Central memory CD8-positive, alpha-beta T cell (primary cell): Measurements from ENCODE around the gene BRF1.

ENCODE experiments used
- ATAC-seq: fragments of 150-1000 bp; cut with Tn5 transposase; replicated peaks from 2 replicates; pipeline ENCODE4 v1.10.0; 2022; ENCODE audit warnings: mild to moderate bottlenecking, moderate FRiP score, moderate number of reproducible peaks; ENCODE audit not compliant: poor library complexity, severe bottlenecking; ENCODE audit errors: extremely low read depth
- DNase-seq, 2 donors: peaks; one replicate each; pipeline ENCODE4 v3.0.0; 2021; ENCODE audit warnings: low spot score in 2 of 2
- H3K27ac Mint-ChIP-seq: one replicate; pipeline ENCODE4 v1.8.0; 2022; ENCODE audit warnings: low read depth, mild to moderate bottlenecking, moderate library complexity, mixed read lengths
- H3K27me3 Mint-ChIP-seq: one replicate; pipeline ENCODE4 v1.8.0; 2022; ENCODE audit warnings: mixed read lengths
- H3K36me3 Mint-ChIP-seq: one replicate; pipeline ENCODE4 v1.8.0; 2022; ENCODE audit warnings: mild to moderate bottlenecking, moderate library complexity, mixed read lengths; ENCODE audit not compliant: insufficient read depth
- H3K4me1 Mint-ChIP-seq: one replicate; pipeline ENCODE4 v1.8.0; 2022; ENCODE audit warnings: mixed read lengths
- H3K4me3 Mint-ChIP-seq: one replicate; pipeline ENCODE4 v1.8.0; 2022; ENCODE audit warnings: mild to moderate bottlenecking, moderate library complexity, mixed read lengths
- H3K9me3 Mint-ChIP-seq: one replicate; pipeline ENCODE4 v1.8.0; 2022; ENCODE audit warnings: mixed read lengths

The BRF1 gene

GRCh38 chr14:105219043-105219612, 81.7 kb downstream of the BRF1 start:
- Mint-ChIP-seq H3K4me1 (peaks cover 14% of the 10 kb centered on the region), H3K4me3 (no peak overlapping the region), H3K27ac (no peak overlapping the region), H3K36me3 (peaks cover 22% of the 10 kb centered on the region), H3K27me3 (no peaks in the 10 kb centered on the region), H3K9me3 (no peaks in the 10 kb centered on the region)
- ATAC-seq (no peak), DNase-seq (no peak)

GRCh38 chr14:105218611-105219010, 82.2 kb downstream of the BRF1 start:
- Mint-ChIP-seq H3K9me3 (no peaks in the 10 kb centered on the region), H3K27ac (no peak overlapping the region), H3K4me3 (no peak overlapping the region), H3K4me1 (peaks cover 14% of the 10 kb centered on the region), H3K36me3 (peaks cover 22% of the 10 kb centered on the region), H3K27me3 (no peaks in the 10 kb centered on the region)
- ATAC-seq = no peak
- no peak for DNase-seq

GRCh38 chr14:105217774-105218173, 83.0 kb downstream of the BRF1 start:
- DNase-seq (no peak), ATAC-seq (no peak)
- peaks cover 20% of the 10 kb centered on the region for H3K36me3 Mint-ChIP-seq
- no peak overlapping the region for H3K27ac Mint-ChIP-seq
- H3K4me3 Mint-ChIP-seq = no peak overlapping the region
- peaks cover 14% of the 10 kb centered on the region for H3K4me1 Mint-ChIP-seq
- no peaks in the 10 kb centered on the region for H3K9me3 Mint-ChIP-seq
- H3K27me3 Mint-ChIP-seq = no peaks in the 10 kb centered on the region

DNA sequence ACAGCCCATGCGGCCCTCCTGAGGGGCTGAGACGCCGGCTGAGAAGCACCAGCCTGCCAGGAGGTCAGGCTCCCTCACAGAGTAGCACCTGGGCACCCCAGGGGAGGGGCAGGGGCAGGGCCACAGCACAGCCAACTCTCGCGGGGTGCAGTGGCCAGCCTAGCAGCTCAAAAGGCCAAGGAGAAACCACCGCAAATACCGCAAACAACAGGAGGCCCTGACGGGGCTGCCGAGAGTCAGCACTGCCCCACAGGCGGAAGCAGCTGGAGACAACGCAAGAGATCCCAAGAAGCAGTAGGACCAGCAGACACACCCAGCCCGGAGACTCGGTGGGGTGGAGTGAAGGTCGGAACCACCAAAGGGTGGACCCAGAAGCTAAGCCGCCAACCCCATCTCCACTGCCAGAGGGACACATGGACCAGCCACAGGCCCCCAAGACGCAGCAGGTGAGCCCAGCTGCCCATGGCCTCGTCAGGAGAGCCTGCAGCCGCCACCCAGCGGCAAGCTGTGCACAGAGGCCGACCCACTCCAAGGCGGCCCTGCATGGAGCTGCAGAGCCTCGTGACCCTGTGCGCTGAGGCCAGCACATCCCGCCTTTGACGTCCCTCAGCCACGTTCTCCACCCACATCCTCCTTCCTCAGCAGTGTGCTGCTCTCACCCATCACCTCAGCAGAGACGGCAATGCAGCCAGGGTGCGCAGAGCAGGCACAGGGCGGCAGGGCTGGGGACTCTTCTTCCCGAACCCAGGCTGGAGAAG, 84.1 kb downstream of the BRF1 start:
- ATAC-seq = no peak
- Mint-ChIP-seq H3K36me3 (peaks cover 18% of the 10 kb centered on the region), H3K4me1 (peaks cover 14% of the 10 kb centered on the region), H3K4me3 (no peak overlapping the region), H3K9me3 (no peaks in the 10 kb centered on the region), H3K27me3 (no peaks in the 10 kb centered on the region), H3K27ac (no peak overlapping the region)
- no peak for DNase-seq

- H3K4me3 Mint-ChIP-seq = no peak overlapping the region
- no peaks in the 10 kb centered on the region for H3K27me3 Mint-ChIP-seq
- ATAC-seq (no peak), DNase-seq (no peak)
- peaks cover 14% of the 10 kb centered on the region for H3K36me3 Mint-ChIP-seq
- H3K27ac Mint-ChIP-seq = no peak overlapping the region
- peaks cover 14% of the 10 kb centered on the region for H3K4me1 Mint-ChIP-seq
- no peaks in the 10 kb centered on the region for H3K9me3 Mint-ChIP-seq
Measured at GRCh38 chr14:105215602-105216001, 85.2 kb downstream of the BRF1 start.

- DNase-seq = no peak
- Mint-ChIP-seq H3K27me3 (no peaks in the 10 kb centered on the region), H3K27ac (no peak overlapping the region), H3K36me3 (peaks cover 12% of the 10 kb centered on the region), H3K9me3 (no peaks in the 10 kb centered on the region), H3K4me1 (peaks cover 14% of the 10 kb centered on the region), H3K4me3 (no peak overlapping the region)
- ATAC-seq = no peak
Measured at GRCh38 chr14:105214324-105214915, 86.4 kb downstream of the BRF1 start.

DNA sequence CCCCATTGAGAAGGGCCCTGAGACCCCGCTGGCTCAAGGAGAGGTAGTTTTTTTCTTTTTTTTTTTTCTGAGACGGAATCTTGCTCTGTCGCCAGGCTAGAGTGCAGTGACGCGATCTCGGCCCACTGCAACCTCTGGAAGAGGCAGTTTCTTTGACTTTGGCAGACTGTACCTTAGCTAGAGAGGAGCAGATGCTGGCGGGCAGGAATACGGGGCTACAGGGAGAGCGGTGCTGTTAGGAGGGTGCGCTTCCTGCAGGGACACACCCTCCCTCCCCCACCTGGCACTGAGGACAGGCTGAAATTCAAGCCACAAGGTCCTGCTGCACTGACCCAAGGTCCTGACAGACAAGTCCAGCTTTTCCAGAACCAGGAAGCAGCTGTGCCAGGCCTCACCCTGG, 87.4 kb downstream of the BRF1 start:
- Mint-ChIP-seq H3K9me3 (no peaks in the 10 kb centered on the region), H3K4me1 (peaks cover 14% of the 10 kb centered on the region), H3K27ac (no peak overlapping the region), H3K36me3 (peaks cover 17% of the 10 kb centered on the region), H3K27me3 (no peaks in the 10 kb centered on the region), H3K4me3 (no peak overlapping the region)
- ATAC-seq (no peak), DNase-seq (no peak)

DNA sequence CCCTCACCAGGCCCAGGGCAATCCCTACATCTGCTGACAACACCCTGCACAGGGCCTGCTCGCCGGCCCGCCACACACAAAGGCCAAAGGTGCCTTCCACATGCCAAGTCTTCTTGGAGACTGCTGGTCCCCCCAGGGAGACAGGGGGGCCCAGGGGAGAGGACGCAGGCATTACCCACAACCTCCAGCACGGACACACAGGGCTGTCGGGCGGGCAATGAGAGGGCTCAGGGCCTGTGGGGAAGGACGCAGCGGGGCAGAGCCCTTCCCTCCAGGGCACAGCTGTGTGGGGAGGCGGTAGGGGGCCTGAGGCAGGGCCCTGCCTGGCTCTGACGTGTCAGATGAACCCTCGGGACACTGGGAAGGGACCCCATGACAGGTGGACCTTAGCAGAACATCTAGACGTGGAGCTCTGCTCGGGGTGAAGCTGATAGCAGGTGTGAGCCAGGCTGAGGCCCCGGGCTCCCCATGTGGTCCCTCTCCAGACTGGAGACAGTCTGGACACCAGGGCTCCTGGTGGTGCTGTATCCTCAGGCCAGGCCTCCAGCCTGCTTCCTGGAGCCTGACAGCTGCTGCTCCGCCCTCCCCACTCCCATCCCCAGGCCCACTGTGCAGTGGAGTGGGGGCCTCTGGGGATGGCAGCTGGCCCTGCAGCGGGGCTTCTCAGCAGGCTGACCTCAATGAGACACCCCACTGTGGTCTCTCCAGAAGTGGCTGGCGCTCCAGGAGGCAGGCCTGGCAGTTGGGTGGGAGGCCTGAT, 88.1 kb downstream of the BRF1 start:
- H3K4me1 Mint-ChIP-seq = peaks cover 14% of the 10 kb centered on the region
- no peaks in the 10 kb centered on the region for H3K27me3 Mint-ChIP-seq
- no peaks in the 10 kb centered on the region for H3K9me3 Mint-ChIP-seq
- DNase-seq = no peak
- H3K4me3 Mint-ChIP-seq = no peak overlapping the region
- H3K36me3 Mint-ChIP-seq = peaks cover 15% of the 10 kb centered on the region
- H3K27ac Mint-ChIP-seq = no peak overlapping the region
- no peak for ATAC-seq

GRCh38 chr14:105211758-105212089, 89.1 kb downstream of the BRF1 start:
- Mint-ChIP-seq H3K27me3 (no peaks in the 10 kb centered on the region), H3K27ac (no peak overlapping the region), H3K4me1 (peaks cover 14% of the 10 kb centered on the region), H3K9me3 (no peaks in the 10 kb centered on the region), H3K4me3 (no peak overlapping the region), H3K36me3 (peaks cover 11% of the 10 kb centered on the region)
- ATAC-seq = no peak
- DNase-seq = no peak

- Mint-ChIP-seq H3K27me3 (no peaks in the 10 kb centered on the region), H3K4me1 (peaks cover 14% of the 10 kb centered on the region), H3K9me3 (no peaks in the 10 kb centered on the region), H3K27ac (no peak overlapping the region), H3K4me3 (no peak overlapping the region), H3K36me3 (peaks cover 8% of the 10 kb centered on the region)
- DNase-seq (no peak), ATAC-seq (no peak)
Measured at GRCh38 chr14:105211086-105211757, 89.6 kb downstream of the BRF1 start.

DNA sequence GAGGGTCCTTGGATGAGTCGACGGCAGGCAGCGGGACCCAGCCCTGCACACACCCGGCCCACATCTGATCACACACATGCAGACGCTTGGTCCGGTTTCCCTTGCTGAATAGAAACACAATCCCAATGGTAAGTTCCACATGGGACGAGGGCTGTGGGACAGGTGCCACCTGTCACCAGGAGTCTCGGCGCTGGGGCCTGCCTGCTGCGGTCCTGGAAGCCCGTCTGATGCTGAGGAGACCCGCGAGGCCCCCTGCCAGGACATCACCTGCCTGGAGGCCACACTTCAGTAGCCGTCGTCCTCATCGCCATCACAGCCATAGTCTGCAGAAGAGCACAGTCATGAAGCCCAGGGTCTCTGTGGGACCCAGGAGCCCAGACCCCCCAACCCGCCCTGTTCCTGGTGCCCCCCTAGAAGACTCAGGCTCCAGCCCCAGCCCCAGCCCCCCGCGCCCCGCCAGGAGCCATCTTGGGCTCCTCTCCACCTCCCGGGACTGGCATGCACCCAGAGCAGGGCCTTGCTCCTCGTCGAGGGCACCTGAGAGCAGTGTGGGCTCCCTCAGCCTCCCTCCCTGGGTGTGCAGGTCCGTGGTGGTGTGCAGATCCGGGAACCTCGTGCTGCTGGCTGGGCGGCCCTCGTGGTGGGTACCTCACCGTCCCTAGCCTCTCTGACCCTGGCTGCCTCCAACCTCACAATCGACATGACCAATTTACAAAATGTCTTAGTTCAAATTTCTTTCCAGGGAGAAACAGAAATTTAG, 90.4 kb downstream of the BRF1 start:
- no peak for DNase-seq
- no peak overlapping the region for H3K27ac Mint-ChIP-seq
- no peak overlapping the region for H3K4me3 Mint-ChIP-seq
- H3K36me3 Mint-ChIP-seq = peaks cover 8% of the 10 kb centered on the region
- no peak for ATAC-seq
- H3K4me1 Mint-ChIP-seq = peaks cover 7% of the 10 kb centered on the region
- H3K9me3 Mint-ChIP-seq = no peaks in the 10 kb centered on the region
- H3K27me3 Mint-ChIP-seq = no peaks in the 10 kb centered on the region

DNA sequence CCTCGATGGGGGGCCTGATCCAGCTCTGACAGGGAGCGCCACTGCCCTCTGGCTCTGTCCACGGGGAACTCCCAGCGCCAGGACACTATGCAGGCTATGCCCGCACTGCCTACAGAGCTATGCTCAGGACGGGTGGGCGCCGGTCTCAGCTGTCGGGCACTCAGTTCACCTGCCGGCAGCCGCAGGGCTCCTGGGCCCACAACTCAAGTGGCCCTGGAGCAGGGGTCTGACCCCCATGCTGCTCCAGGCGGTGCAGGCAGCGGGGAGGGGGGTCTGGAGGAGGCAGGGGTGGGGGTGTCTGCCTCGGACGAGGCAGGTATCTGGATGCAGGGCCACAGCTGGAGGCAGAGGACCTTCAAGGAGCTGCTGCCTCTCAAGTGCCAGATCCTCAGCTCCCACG, 91.2 kb downstream of the BRF1 start:
- ATAC-seq = no peak
- Mint-ChIP-seq H3K4me3 (no peak overlapping the region), H3K9me3 (no peaks in the 10 kb centered on the region), H3K27me3 (no peaks in the 10 kb centered on the region), H3K27ac (no peak overlapping the region), H3K36me3 (peaks cover 7% of the 10 kb centered on the region), H3K4me1 (no peaks in the 10 kb centered on the region)
- DNase-seq = no peak
